K562 (cell line): ENCODE data around the gene CIB1. TPM values are rescaled to one million over a fixed set of nuclear protein-coding genes. Genes with fewer than 3 reads are reported as not detected.
A peak's percentile ranks its signal among the peaks of the same experiment; 100 is the strongest.

Experiments
- ATAC-seq: fragments of 200-7000 bp; cut with Tn5 transposase; 3 replicates; pipeline ENCODE4 v1.9.1; 2020; ENCODE audit warnings: moderate library complexity
- BruUV-seq: library from RNA; stranded (reverse); fragments of 400-500 nt; replicated peaks from 2 replicates; lab custom pipeline; 2021; lab: Mats Ljungman, UMichigan
- CTCF ChIA-PET: fragments of 300-600 bp; formaldehyde crosslinking; extraction: SDS; loops from one replicate; lab custom pipeline; 2021; ENCODE audit warnings: low intra/inter-chr PET ratio; lab: Yijun Ruan, JAX
- POLR2A ChIA-PET: fragments of 300-600, 350-650 bp; sonication (Branson Sonifier 250); formaldehyde crosslinking; extraction: SDS; loops from one replicate; lab custom pipeline; 2021; ENCODE audit warnings: antibody characterized with exemption, inconsistent platforms; lab: Yijun Ruan, JAX
- DNase-seq, 4 experiments: peaks; one replicate each; pipeline versions ENCODE4 v3.0.0 to v3.0.0-alpha.2; 2011 to 2018; ENCODE audit warnings: low spot score in 3 of 4, mixed read lengths in 3 of 4; ENCODE audit errors: extremely low read depth in 1 of 4
- FAIRE-seq: peaks from 2 replicates; lab custom pipeline; 2011; peaks lifted over from hg19 to GRCh38; lab: Jason Lieb, UNC
- H2AFZ ChIP-seq: 2 replicates; pipeline ENCODE4 v1.6.0; 2011; ENCODE audit warnings: low read depth, low read length, control low read depth, inconsistent platforms
- H3K27ac ChIP-seq: fragments of 200-600 bp; 3 replicates; pipeline ENCODE4 v1.8.0; 2011; ENCODE audit warnings: low read depth, mild to moderate bottlenecking, control low read depth, inconsistent platforms, low read length, moderate library complexity, mixed read lengths; ENCODE audit errors: extremely low read depth
- H3K27me3 ChIP-seq, 2 experiments: fragments of 300-600 bp in 1 of 2; 2 replicates in 1 of 2; 3 replicates in 1 of 2; pipeline versions ENCODE4 v1.6.0 to v1.8.0; 2011; ENCODE audit warnings: inconsistent platforms in 2 of 2, low read length in 2 of 2, mild to moderate bottlenecking in 1 of 2, mixed read lengths in 1 of 2, moderate library complexity in 1 of 2; ENCODE audit not compliant: control insufficient read depth in 2 of 2, insufficient read depth in 2 of 2
- H3K36me3 ChIP-seq: fragments of 300-600 bp; 3 replicates; pipeline ENCODE4 v1.8.0; 2011; ENCODE audit warnings: mild to moderate bottlenecking, low read length, inconsistent platforms; ENCODE audit not compliant: control insufficient read depth, insufficient read depth
- H3K4me1 ChIP-seq, 2 experiments: fragments of 200-600 bp in 1 of 2; replicated peaks in 1 of 2; 2 replicates in 1 of 2; 3 replicates in 1 of 2; pipeline versions ENCODE4 v1.5.1 to v1.8.0; 2011; ENCODE audit warnings: inconsistent platforms in 2 of 2, low read length in 2 of 2, mild to moderate bottlenecking in 1 of 2, mixed read lengths in 1 of 2, moderate library complexity in 1 of 2; ENCODE audit not compliant: control insufficient read depth in 2 of 2, insufficient read depth in 2 of 2
- H3K4me2 ChIP-seq: 2 replicates; pipeline ENCODE4 v1.6.1; 2011; ENCODE audit warnings: low read length, control low read depth, inconsistent platforms, mixed read lengths; ENCODE audit not compliant: insufficient read depth
- H3K4me3 ChIP-seq: fragments of 200-600 bp; sonication (generic), shearing (Covaris generic); 2 replicates; pipeline ENCODE4 v1.5.1; 2016; ENCODE audit warnings: control low read depth, inconsistent platforms
- H3K79me2 ChIP-seq: fragments of 200-600 bp; 3 replicates; pipeline ENCODE4 v1.8.0; 2011; ENCODE audit warnings: low read length, inconsistent platforms; ENCODE audit not compliant: control insufficient read depth, insufficient read depth
- H3K9ac ChIP-seq, 2 experiments: 2 replicates each; pipeline versions ENCODE4 v1.6.0 to v1.6.1; 2011; ENCODE audit warnings: low read depth in 2 of 2, low read length in 2 of 2, control low read depth in 1 of 2, inconsistent platforms in 1 of 2, mild to moderate bottlenecking in 1 of 2, mixed read lengths in 1 of 2; ENCODE audit not compliant: insufficient read depth in 1 of 2
- H3K9me1 ChIP-seq: one replicate; pipeline ENCODE4 v1.6.0; 2011; ENCODE audit warnings: inconsistent platforms, mild to moderate bottlenecking, low read length, moderate library complexity; ENCODE audit not compliant: control insufficient read depth, insufficient read depth
- H3K9me3 ChIP-seq: replicated peaks from 2 replicates; pipeline ENCODE4 v1.5.1; 2011; ENCODE audit warnings: low read depth, low read length, inconsistent platforms; ENCODE audit not compliant: control insufficient read depth, insufficient read depth
- H4K20me1 ChIP-seq: replicated peaks from 2 replicates; pipeline ENCODE4 v1.6.1; 2011; ENCODE audit warnings: low read length, inconsistent platforms, mixed read lengths; ENCODE audit not compliant: control insufficient read depth, insufficient read depth
- ARID1B ChIP-seq: fragments of 450-650 bp; IDR thresholded peaks from 2 replicates; pipeline ENCODE4 v1.6.1; 2016; ENCODE audit warnings: antibody characterized with exemption, mild to moderate bottlenecking, inconsistent platforms
- PPARD ChIP-seq: fragments of 250-450 bp; sonication (Bioruptor Pico); IDR thresholded peaks from 2 replicates; pipeline ENCODE4 v1.8.0; 2022; ENCODE audit warnings: inconsistent platforms, mild to moderate bottlenecking, moderate library complexity
- RAD51 ChIP-seq: fragments of 450-650 bp; IDR thresholded peaks from 2 replicates; pipeline ENCODE4 v1.7.1; 2016; ENCODE audit warnings: low read depth, mild to moderate bottlenecking, borderline replicate concordance
- SIRT6 ChIP-seq: IDR thresholded peaks from one replicate; pipeline ENCODE4 v1.6.1; 2012; ENCODE audit warnings: low read depth, mild to moderate bottlenecking, control low read depth, inconsistent platforms, low read length, moderate library complexity
- ZNF561 ChIP-seq: fragments of 450-650 bp; formaldehyde crosslinking; conservative IDR thresholded peaks from 2 replicates; pipeline ENCODE4 v1.4.0; 2020; ENCODE audit warnings: mild to moderate bottlenecking, moderate library complexity
- ZNF778 ChIP-seq: fragments of 450-650 bp; formaldehyde crosslinking; IDR thresholded peaks from 2 replicates; pipeline ENCODE4 v1.4.0; 2020; ENCODE audit warnings: mild to moderate bottlenecking, moderate library complexity
- WGBS: fragments of 100-300 bp; shearing (Covaris generic); methylation state at CpG from one replicate; pipeline ENCODE4 v1.1.6; 2016; ENCODE audit warnings: low coverage, mixed read lengths; ENCODE audit not compliant: insufficient coverage; ENCODE audit errors: missing lambda C conversion rate; 5-methylcytosine and 5-hydroxymethylcytosine counted together
- in situ Hi-C: fragments of 300-500 bp; cut with MboI; formaldehyde crosslinking; loops from 4 replicates; pipeline ENCODE4 v1.15.0; 2018; ENCODE audit warnings: inconsistent platforms, mixed read lengths
- intact Hi-C: fragments of 100-400 bp; cut with micrococcal nuclease; formaldehyde crosslinking; loops from 2 replicates; pipeline ENCODE4 v1.14.2; 2022
- polyA plus RNA-seq, 8 experiments: library from polyadenylated mRNA; depleted of rRNA in 4 of 8; stranded (reverse) in 5 of 8; unstranded in 3 of 8; fragments of >200 nt; fragmentation: Nextera tagmentation in 2 of 8; fragmentation: Illumina TruSeq in 1 of 8; extraction: Ambion mirVana in 2 of 8; extraction: Trizol in 1 of 8; gene quantifications; 2 replicates each; pipeline versions ENCODE4 v1.2.1 to v1.2.3, GENCODE V29; 2011 to 2014; ENCODE audit warnings: inconsistent platforms in 1 of 8, missing spikeins in 1 of 8
- total RNA-seq, 7 experiments: library from RNA; depleted of rRNA in 6 of 7; stranded (reverse); fragments of >200 nt in 6 of 7; fragmentation: Illumina TruSeq in 2 of 7; extraction: Trizol in 2 of 7; gene quantifications; 2 replicates each; pipeline versions ENCODE4 v1.2.1 to v1.2.3, GENCODE V29; 2011 to 2021; ENCODE audit warnings: low replicate concordance in 1 of 7
- TF ChIP-seq, protein P1 (sequence below): fragments of 450-650 bp; formaldehyde crosslinking; IDR thresholded peaks from 2 replicates; pipeline ENCODE4 v1.4.0; 2020; ENCODE audit warnings: mild to moderate bottlenecking, mixed read lengths
- TF ChIP-seq, protein P2 (sequence below), 2 experiments: fragments of 450-650 bp; formaldehyde crosslinking in 1 of 2; IDR thresholded peaks; 2 replicates each; pipeline versions ENCODE4 v1.4.0 to v1.6.1; 2014 to 2020; ENCODE audit warnings: mild to moderate bottlenecking in 2 of 2, borderline replicate concordance in 1 of 2, low read depth in 1 of 2

The CIB1 gene
- total and polyA plus RNA-seq, 9 of the 15 experiments (the other 6 are each of a cell fraction or from before 2014, with no cell fraction given): 14.9 to 136 (median 64.5) TPM

DNA sequence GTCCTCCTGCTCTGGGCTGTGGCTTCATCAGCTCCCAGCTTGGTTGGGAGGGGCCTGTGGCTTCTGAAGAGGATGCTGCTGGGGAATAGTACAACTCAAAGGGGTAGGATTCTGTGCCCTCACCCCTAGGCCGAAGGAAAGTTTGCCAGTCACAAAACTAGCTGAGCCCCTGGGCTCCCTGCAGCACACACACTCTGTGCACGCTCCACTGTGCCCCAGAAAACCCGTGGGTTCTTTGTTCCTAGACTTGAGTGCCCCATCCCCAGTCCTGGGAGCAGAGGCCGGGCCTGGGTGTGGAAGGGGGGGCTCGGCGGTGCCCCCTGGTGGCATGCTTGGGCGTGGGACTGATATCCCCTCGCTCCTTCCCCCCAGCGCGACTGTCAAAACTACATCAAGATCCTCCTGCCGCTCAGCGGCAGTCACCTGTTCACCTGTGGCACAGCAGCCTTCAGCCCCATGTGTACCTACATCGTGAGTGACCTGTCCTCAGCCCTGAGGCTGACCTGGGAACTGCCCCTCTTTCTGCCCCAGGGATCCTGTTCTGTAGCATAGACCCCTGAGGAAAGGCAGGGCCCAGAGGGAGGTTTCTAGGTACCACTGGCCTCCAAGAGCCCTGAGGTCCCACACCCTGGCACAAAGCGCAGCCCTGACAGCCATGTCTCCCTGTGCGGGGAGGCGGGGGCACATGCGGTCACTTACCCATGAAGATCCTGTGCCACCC is 14.2 kb downstream of the CIB1 start (continued):
- TF ChIP-seq, protein P1, sequence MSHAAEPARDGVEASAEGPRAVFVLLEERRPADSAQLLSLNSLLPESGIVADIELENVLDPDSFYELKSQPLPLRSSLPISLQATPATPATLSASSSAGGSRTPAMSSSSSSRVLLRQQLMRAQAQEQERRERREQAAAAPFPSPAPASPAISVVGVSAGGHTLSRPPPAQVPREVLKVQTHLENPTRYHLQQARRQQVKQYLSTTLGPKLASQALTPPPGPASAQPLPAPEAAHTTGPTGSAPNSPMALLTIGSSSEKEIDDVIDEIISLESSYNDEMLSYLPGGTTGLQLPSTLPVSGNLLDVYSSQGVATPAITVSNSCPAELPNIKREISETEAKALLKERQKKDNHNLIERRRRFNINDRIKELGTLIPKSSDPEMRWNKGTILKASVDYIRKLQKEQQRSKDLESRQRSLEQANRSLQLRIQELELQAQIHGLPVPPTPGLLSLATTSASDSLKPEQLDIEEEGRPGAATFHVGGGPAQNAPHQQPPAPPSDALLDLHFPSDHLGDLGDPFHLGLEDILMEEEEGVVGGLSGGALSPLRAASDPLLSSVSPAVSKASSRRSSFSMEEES (CRISPR knock-in tag): no peak
- TF ChIP-seq, all 486 proteins: peak for 16

DNA sequence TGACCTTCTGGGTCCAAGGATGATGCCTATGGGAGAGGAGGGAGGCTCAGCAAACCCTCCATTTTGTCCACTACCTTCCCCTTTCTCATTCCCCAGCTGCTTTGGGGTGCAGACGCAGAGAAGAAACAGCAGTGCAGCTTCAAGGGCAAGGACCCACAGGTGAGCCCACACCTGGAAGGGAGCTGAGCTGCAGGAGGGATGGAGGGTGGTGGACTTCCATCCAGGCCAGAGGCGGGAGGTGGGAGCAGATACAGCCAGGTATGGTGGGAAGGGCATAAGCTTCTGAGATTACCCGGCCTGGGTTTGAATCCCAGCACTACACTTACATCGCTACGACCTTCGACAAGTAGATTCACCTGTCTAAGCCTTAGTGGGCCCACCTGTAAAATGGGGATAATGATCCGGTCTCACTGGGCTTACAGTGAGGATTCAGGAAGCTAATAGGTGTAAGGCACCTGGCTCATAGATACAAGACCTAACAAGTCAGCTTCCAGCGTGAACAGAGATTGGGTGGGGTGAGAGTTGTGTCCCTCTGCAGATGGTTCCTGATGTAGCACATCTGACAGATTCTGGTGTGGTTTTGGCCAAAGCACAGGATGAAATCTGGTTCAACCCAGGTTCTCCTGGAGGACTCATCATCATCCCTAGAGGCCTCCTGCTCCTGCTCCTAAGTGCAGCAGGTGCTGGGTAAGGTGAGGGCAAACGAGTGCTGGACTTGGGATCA is 15.9 kb downstream of the CIB1 start:
- DNase-seq (no peak), ATAC-seq (no peak), FAIRE-seq (no peak)
- Histone ChIP-seq H3K9me3 (no peaks in the 10 kb centered on the region), H3K9ac (peak overlapping the region in 1 of 2 experiments; percentile 11; a peak in 2 of 4 replicates), H3K4me2 (no peak overlapping the region), H3K36me3 (peaks cover 64% of the 10 kb centered on the region; the same call in 2 of the 3 replicates), H2AFZ (no peak overlapping the region), H3K79me2 (peaks cover 21% of the 10 kb centered on the region), H3K27me3 (no peaks in the 10 kb centered on the region), H4K20me1 (peaks cover 5% of the 10 kb centered on the region; the same call in 1 of the 2 replicates), H3K9me1 (no peaks in the 10 kb centered on the region), H3K4me1 (peaks cover 9 to 23% of the 10 kb centered on the region in 2 experiments; a peak in 4 of 5 replicates), H3K4me3 (no peak overlapping the region), H3K27ac (no peak overlapping the region)
- 90% methylated on average over 9 of the region's 9 CpGs for WGBS
- in situ Hi-C loops (loop anchor here (5.0 kb wide), 1 partner anchor 56 kb away; no protein-coding TSS in a partner anchor), intact Hi-C loops (no loop called here)
- BruUV-seq: no TSS peak
- ChIA-PET POLR2A (interaction anchor here (0.6 to 1.1 kb wide), 9 partner anchors 13 to 600 kb away, joined by 3 to 4 read pairs (median 3); no protein-coding TSS in a partner anchor), CTCF (interaction anchor here (1.5 kb wide), 1 partner anchor 74 kb away, joined by 3 read pairs; no protein-coding TSS in a partner anchor)
- TF ChIP-seq ZNF561 (CRISPR knock-in tag) (no peak), RAD51 (no peak), ZNF778 (CRISPR knock-in tag) (no peak), PPARD (CRISPR knock-in tag) (no peak), SIRT6 (no peak), ARID1B (no peak)
- TF ChIP-seq, protein P2, sequence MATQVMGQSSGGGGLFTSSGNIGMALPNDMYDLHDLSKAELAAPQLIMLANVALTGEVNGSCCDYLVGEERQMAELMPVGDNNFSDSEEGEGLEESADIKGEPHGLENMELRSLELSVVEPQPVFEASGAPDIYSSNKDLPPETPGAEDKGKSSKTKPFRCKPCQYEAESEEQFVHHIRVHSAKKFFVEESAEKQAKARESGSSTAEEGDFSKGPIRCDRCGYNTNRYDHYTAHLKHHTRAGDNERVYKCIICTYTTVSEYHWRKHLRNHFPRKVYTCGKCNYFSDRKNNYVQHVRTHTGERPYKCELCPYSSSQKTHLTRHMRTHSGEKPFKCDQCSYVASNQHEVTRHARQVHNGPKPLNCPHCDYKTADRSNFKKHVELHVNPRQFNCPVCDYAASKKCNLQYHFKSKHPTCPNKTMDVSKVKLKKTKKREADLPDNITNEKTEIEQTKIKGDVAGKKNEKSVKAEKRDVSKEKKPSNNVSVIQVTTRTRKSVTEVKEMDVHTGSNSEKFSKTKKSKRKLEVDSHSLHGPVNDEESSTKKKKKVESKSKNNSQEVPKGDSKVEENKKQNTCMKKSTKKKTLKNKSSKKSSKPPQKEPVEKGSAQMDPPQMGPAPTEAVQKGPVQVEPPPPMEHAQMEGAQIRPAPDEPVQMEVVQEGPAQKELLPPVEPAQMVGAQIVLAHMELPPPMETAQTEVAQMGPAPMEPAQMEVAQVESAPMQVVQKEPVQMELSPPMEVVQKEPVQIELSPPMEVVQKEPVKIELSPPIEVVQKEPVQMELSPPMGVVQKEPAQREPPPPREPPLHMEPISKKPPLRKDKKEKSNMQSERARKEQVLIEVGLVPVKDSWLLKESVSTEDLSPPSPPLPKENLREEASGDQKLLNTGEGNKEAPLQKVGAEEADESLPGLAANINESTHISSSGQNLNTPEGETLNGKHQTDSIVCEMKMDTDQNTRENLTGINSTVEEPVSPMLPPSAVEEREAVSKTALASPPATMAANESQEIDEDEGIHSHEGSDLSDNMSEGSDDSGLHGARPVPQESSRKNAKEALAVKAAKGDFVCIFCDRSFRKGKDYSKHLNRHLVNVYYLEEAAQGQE (IDR thresholded peaks at IDR 0.05; ENCODE audit: borderline replicate concordance): no peak
- TF ChIP-seq, protein P2 (CRISPR knock-in tag; IDR thresholded peaks at IDR 0.05; ENCODE audit: low read depth): no peak
